Endodermal cell (in vitro differentiated cells): Measurements from ENCODE around the gene GAREM1. TPM values are rescaled to one million over a fixed set of nuclear protein-coding genes. Genes with fewer than 3 reads are reported as not detected.

Experiments
- DNase-seq: peaks from one replicate; pipeline ENCODE4 v3.0.0-alpha.2; 2017
- H3K27ac ChIP-seq: 2 replicates; pipeline ENCODE4 v1.5.1; 2013; ENCODE audit warnings: mild to moderate bottlenecking, low read depth, low read length, moderate library complexity
- H3K27me3 ChIP-seq: 2 replicates; pipeline ENCODE4 v1.6.1; 2013; ENCODE audit warnings: mild to moderate bottlenecking, low read length, moderate library complexity; ENCODE audit not compliant: insufficient read depth, control insufficient read depth, poor library complexity, severe bottlenecking
- H3K36me3 ChIP-seq: 2 replicates; pipeline ENCODE4 v1.7.0; 2013; ENCODE audit warnings: mild to moderate bottlenecking, low read length, moderate library complexity; ENCODE audit not compliant: control insufficient read depth, insufficient read depth
- H3K4me1 ChIP-seq: one replicate; pipeline ENCODE4 v1.7.0; 2013; ENCODE audit warnings: low read length; ENCODE audit not compliant: control insufficient read depth, insufficient read depth
- H3K4me3 ChIP-seq: 2 replicates; pipeline ENCODE4 v1.5.1; 2013; ENCODE audit warnings: mild to moderate bottlenecking, low read length, moderate library complexity
- H3K9ac ChIP-seq: 2 replicates; pipeline ENCODE4 v1.6.1; 2013; ENCODE audit warnings: mild to moderate bottlenecking, low read length, moderate library complexity; ENCODE audit not compliant: poor library complexity, severe bottlenecking; ENCODE audit errors: extremely low read depth
- H3K9me3 ChIP-seq: 2 replicates; pipeline ENCODE4 v1.6.1; 2013; ENCODE audit warnings: mild to moderate bottlenecking, low read length, moderate library complexity; ENCODE audit not compliant: control insufficient read depth
- H3K27ac Mint-ChIP-seq: 2 replicates; pipeline ENCODE4 v1.8.0; 2020; ENCODE audit warnings: mixed read lengths
- H3K27me3 Mint-ChIP-seq: 2 replicates; pipeline ENCODE4 v1.8.0; 2021; ENCODE audit warnings: mild to moderate bottlenecking, mixed read lengths; ENCODE audit not compliant: insufficient read depth
- H3K36me3 Mint-ChIP-seq: 2 replicates; pipeline ENCODE4 v1.8.0; 2020; ENCODE audit warnings: low read depth, mixed read lengths
- H3K4me1 Mint-ChIP-seq: 2 replicates; pipeline ENCODE4 v1.8.0; 2020; ENCODE audit warnings: mixed read lengths
- H3K4me3 Mint-ChIP-seq: 2 replicates; pipeline ENCODE4 v1.8.0; 2020; ENCODE audit warnings: mild to moderate bottlenecking, moderate library complexity, mixed read lengths
- H3K9me3 Mint-ChIP-seq: 2 replicates; pipeline ENCODE4 v1.8.0; 2020; ENCODE audit warnings: mild to moderate bottlenecking, mixed read lengths
- WGBS, 2 experiments: methylation state at CpG; one replicate each; pipeline versions ENCODE4 v1.1.5 to v1.1.7; 2013; ENCODE audit warnings: missing lambda C conversion rate in 2 of 2, mixed read lengths in 1 of 2; ENCODE audit not compliant: insufficient coverage in 1 of 2, insufficient read length in 1 of 2; 5-methylcytosine and 5-hydroxymethylcytosine counted together
- total RNA-seq, 2 donors: library from RNA; stranded (reverse); fragmentation: NEBNext Ultra II Directional in 1 of 2; extraction: Animal tissue kit (Norgen Biotek cat#: 25700) in 1 of 2; gene quantifications; 2 replicates in 1 of 2; 3 replicates in 1 of 2; pipeline ENCODE4 v1.2.1, GENCODE V29; 2021
- TF ChIP-seq, protein P1 (sequence below): fragments of 200-600 bp; sonication (generic); conservative IDR thresholded peaks from 2 replicates; pipeline ENCODE4 v1.5.0; 2021; ENCODE audit warnings: antibody characterized with exemption, mild to moderate bottlenecking

The GAREM1 gene
- total RNA-seq, 2 donors from 2014 or later = 9.2 to 9.4 TPM

- Mint-ChIP-seq H3K36me3 (no peaks in the 10 kb centered on the region), H3K27ac (no peak overlapping the region), H3K9me3 (no peaks in the 10 kb centered on the region), H3K27me3 (no peaks in the 10 kb centered on the region), H3K4me1 (peaks cover 8% of the 10 kb centered on the region), H3K4me3 (no peak overlapping the region)
- Histone ChIP-seq H3K27me3 (no peaks in the 10 kb centered on the region), H3K9me3 (no peaks in the 10 kb centered on the region), H3K36me3 (no peaks in the 10 kb centered on the region), H3K4me3 (no peak overlapping the region), H3K27ac (no peak overlapping the region), H3K9ac (no peak overlapping the region), H3K4me1 (no peaks in the 10 kb centered on the region)
- no peak for DNase-seq
- TF ChIP-seq, protein P1, sequence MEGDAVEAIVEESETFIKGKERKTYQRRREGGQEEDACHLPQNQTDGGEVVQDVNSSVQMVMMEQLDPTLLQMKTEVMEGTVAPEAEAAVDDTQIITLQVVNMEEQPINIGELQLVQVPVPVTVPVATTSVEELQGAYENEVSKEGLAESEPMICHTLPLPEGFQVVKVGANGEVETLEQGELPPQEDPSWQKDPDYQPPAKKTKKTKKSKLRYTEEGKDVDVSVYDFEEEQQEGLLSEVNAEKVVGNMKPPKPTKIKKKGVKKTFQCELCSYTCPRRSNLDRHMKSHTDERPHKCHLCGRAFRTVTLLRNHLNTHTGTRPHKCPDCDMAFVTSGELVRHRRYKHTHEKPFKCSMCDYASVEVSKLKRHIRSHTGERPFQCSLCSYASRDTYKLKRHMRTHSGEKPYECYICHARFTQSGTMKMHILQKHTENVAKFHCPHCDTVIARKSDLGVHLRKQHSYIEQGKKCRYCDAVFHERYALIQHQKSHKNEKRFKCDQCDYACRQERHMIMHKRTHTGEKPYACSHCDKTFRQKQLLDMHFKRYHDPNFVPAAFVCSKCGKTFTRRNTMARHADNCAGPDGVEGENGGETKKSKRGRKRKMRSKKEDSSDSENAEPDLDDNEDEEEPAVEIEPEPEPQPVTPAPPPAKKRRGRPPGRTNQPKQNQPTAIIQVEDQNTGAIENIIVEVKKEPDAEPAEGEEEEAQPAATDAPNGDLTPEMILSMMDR = no peak
- WGBS, 2 experiments = 93 to 96% methylated on average over 7 of the region's 8 CpGs
Observed at GRCh38 chr18:32249147-32249929, 221.3 kb downstream of the GAREM1 start.

- Histone ChIP-seq H3K27ac (no peak overlapping the region), H3K9me3 (no peaks in the 10 kb centered on the region), H3K4me1 (no peaks in the 10 kb centered on the region), H3K4me3 (no peak overlapping the region), H3K9ac (no peak overlapping the region), H3K36me3 (no peaks in the 10 kb centered on the region), H3K27me3 (no peaks in the 10 kb centered on the region)
- no peaks in the 10 kb centered on the region for H3K36me3 Mint-ChIP-seq
- no peaks in the 10 kb centered on the region for H3K9me3 Mint-ChIP-seq
- no peak overlapping the region for H3K4me3 Mint-ChIP-seq
- 88 to 89% methylated on average over 3 to 5 of the region's 5 CpGs for WGBS, 2 experiments
- H3K27ac Mint-ChIP-seq = no peak overlapping the region
- TF ChIP-seq, protein P1 = no peak
- H3K4me1 Mint-ChIP-seq = peaks cover 5% of the 10 kb centered on the region
- DNase-seq = no peak
- H3K27me3 Mint-ChIP-seq = no peaks in the 10 kb centered on the region
Observed at GRCh38 chr18:32244881-32245280, 225.8 kb downstream of the GAREM1 start.

- Mint-ChIP-seq H3K27ac (no peak overlapping the region), H3K27me3 (no peaks in the 10 kb centered on the region), H3K4me3 (no peak overlapping the region), H3K4me1 (peaks cover 5% of the 10 kb centered on the region), H3K36me3 (no peaks in the 10 kb centered on the region), H3K9me3 (no peaks in the 10 kb centered on the region)
- H3K27ac ChIP-seq = no peak overlapping the region
- H3K36me3 ChIP-seq = no peaks in the 10 kb centered on the region
- H3K9me3 ChIP-seq = no peaks in the 10 kb centered on the region
- no peaks in the 10 kb centered on the region for H3K27me3 ChIP-seq
- no peak overlapping the region for H3K9ac ChIP-seq
- no peak for DNase-seq
- TF ChIP-seq, protein P1 = no peak
- no peak overlapping the region for H3K4me3 ChIP-seq
- 89 to 93% methylated on average over 2 to 6 of the region's 6 CpGs for WGBS, 2 experiments
- H3K4me1 ChIP-seq = no peaks in the 10 kb centered on the region
Observed at GRCh38 chr18:32243358-32243757, 227.3 kb downstream of the GAREM1 start.
